Superior temporal gyrus (tissue), 1 donor: ENCODE results near the gene NFAT5.
"Not testable (repeated sequence)": the region's sequence is repeated elsewhere in the genome, so short reads cannot be mapped to it uniquely, and the experiment has no call there.

Experiments used
- DNase-seq: peaks from one replicate; pipeline ENCODE4 v3.0.0-alpha.2; 2016; ENCODE audit errors: extremely low spot score

NFAT5 gene

DNA sequence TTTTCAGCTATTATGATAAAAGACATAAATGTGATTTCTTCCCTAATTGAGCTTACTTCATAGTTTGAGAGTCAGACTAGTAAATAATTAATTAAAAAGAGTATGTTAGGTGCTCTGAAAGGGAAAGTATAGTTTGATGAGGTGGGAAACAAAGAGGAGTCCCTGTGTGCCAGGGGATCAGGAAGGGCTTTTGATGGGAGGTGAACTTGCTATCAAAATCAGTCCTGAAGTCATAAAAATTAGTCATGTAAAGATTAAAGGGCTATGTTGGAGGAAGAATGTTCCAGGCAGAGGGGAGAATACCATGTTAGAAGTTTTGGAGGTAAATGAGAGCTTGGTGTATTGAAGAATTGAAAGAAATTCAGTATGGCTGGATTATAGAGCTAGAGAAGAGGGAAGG lies 31.0 kb downstream of the NFAT5 start:
- DNase-seq: no peak

DNA sequence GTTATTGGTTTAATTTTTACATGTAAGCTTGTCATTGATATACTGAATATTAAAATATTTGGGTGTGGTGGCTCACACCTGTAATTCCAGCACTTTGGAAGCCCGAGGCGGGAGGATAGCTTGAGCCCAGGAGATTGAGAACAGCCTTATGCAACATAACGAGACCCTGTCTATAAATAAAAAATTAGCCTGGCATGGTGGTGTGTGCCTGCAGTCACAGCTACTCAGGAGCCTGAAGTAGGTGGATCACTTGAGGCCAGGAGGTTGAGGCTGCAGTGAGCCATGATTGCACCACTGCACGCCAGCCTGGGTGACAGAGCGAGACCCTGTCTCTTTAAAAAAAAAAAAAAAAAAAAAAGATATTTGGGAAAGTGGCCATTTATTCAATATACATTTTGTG lies 32.3 kb downstream of the NFAT5 start:
- DNase-seq: no peak

DNA sequence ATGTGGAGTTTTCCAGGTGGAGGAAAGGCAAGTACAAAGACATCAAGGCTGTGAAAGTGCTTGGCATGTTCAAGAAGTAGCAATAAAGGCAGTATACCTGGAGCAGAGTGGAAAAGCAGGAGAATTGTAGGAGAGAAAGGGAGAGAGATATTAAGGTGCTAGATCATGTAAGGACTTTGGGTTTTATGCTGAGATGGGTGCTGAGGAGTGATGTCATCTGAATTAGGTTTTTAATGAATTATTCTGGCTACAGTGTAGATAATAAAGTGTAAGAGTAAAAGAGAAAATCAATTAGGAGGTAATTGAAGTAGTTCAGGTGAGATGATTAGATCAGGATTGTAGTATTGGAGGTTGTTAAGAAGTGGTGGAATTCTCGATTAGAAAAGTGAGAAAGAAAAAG lies 34.0 kb downstream of the NFAT5 start:
- no peak for DNase-seq

DNA sequence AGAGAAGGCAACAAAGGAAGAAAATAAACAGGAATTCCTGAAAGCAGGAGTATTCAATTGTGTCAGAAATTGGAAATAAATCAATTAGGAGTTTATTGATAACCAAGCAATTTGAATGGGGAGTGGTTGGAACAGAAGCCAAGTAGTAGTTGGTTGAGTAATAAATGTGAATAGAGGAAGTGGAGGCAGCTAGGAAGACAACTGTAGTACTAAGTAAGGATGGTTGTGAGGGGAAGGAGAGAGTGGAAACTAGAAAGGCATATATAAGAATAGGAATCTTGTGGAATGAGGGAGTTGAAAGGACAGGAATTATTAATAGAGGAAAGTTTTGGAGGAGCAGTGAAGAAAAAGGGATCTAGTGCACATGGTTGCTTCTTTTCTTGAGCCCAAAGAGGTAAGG lies 34.4 kb downstream of the NFAT5 start:
- no peak for DNase-seq

DNA sequence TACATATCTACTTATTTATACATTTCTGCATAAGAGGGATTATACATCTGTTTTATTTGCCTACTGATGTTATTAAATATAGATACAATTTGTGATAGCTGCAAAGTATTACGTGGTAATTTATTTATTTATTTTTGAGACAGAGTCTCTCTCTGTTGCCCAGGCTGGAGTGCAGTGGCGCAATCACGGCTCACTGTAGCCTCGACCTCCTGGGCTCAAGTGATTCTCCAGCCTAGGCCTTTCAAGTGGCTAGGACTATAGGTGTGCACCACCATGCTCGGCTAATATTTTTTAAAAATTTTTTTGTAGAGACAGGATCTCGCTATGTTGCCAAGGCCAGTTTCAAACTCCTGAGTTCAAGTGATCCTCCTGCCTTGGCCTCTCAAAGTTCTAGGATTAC lies 35.5 kb downstream of the NFAT5 start:
- DNase-seq: no peak

DNA sequence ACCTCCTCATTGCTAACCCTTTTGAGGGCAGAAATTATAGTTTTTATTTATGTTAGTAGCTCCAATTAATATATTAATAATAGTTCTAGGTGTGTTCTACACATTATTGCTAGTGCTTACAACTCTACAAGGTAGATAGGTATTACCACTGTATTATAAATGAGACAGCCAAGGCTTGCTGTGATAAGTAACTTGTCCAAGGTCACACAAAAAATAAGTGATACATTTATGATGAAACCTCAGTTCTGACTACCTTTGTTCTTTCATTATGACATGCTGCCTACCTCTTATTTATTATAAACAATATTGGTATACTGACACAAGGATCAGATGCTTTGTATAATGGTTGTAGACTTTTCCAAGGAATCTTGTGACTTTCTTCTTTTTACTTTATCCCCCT lies 41.2 kb downstream of the NFAT5 start:
- no peak for DNase-seq

DNA sequence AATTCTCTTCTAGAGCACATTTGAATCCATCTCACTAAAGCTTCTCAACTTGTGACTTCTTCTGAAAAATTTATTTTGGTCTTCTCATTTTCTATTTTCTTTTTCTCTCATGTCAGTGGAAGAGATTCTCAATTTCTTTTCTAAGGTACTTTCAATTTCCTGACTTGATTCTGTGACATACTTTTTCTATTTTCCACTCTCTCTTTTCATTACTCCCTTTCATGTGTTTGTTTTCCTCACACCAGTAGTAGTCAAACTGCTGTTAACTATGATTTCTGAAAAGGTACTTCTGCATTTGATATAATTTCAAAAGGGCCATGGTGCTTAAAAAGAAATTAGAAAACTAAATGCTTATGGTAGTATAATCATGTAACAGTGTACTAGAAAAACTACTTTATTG lies 41.9 kb downstream of the NFAT5 start:
- no peak for DNase-seq

DNA sequence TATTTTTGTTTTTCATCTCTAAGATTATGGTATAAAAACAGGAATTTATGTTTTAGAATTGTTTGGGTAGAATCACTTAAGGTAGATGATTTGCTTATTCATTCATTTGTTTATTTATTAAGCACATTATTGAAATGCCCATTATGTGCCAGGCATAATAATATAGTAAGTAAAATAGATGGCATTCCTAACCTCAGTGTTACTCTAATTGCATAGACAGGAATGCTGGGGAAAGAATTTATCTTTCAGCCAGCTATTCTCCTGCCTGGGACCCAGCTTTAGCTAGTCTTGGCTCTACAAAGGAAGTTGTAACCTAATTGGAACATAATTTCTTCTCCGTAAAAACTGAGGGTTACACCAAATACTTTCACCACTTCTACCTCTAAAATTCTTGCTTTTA lies 44.6 kb downstream of the NFAT5 start:
- no peak for DNase-seq

DNA sequence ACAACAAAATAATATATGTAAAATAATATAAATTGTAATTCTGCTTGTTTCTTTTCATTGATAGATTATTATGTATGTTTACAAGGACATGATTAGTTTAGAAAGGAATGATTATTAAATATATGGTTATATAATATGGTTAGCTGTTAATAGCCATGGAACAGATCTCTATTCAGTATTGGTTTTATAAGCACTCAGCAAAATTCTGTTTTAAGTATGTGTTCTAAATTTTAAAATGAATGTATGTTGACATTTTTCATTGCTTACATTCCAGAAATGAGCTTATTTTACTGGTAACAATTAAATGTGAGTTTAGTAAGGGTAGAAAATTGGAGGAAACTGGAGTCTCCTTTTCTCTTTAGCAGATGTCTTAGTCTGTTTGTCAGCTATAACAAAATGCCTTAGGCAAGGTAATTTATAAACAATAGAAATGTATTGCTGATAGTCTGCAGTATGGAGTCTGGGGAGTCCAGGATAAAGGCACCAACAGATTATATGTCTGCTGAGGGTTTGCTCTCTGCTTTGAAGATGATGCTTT lies 45.4 kb downstream of the NFAT5 start:
- DNase-seq: no peak

DNA sequence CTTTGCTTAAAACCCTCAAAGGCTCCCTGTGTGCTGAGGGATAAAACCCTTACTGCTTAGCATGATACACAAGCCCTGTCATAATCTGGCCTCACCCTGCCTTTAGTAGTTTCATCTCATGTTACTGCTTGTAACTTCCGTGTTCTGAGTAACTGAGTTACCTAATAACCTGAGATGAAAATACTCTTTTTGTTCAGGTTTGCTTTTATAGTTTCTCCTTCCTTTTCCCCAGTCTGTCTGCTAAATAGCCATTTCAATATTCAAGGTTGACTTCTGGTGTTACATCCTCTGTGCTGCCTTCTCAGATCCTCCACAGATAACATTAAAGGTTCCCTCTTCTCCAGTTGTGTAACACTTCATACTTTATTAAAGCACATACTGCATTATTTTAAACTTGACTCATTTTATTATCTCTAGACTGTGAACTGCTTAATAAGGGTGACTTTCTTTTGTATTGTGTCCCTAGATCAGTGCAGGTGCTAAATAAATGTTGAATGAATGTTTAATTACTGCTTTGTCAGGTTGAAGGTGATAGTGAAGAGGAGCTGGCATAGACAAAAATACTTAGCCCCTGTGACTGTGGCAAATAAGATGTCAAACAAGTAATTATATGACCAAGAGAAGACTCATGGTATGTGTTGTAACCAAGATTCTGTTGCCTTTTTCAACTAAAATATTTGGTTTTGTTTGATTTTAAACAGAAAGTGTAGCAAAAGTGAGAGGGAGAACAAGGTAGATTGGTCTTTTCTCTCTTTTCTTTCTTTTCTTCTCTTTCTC lies 47.8 kb downstream of the NFAT5 start:
- DNase-seq: no peak

DNA sequence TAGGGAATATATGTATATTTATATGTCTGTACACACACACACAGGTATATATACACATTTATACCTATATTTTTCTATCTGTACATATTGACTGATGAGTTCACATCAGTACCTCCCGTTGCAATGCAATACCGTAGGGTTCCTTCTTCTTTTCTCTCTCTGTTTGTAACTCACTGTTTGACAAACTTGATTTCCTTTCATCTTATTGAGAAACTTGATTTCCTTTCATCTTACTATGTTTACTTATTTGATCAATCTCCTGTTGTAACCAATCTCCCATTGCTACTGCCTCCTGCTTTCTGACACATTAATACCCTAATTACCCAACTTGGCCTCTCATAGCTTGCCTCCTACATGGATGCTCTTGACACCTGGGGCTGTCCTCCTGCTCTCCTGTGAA lies 49.8 kb downstream of the NFAT5 start:
- DNase-seq: no peak

DNA sequence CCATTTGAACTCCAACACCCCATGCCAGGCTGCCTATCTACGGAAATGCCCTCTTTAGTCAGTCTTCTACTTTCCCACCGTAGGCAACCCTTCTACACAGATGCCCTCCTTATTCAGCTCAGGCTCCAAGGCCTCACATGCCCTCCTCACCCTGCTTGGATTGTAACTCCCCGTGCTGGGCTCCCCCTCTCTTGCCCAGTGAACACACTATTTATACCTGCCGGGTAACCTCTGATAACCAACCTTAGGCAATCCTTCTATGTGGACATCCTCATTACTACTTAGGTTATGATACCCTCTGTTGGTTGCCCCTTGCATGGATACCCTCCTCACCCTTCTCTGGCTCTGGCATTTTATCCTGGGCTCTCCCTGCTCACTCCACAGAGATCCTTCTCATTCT lies 50.3 kb downstream of the NFAT5 start:
- no peak for DNase-seq

DNA sequence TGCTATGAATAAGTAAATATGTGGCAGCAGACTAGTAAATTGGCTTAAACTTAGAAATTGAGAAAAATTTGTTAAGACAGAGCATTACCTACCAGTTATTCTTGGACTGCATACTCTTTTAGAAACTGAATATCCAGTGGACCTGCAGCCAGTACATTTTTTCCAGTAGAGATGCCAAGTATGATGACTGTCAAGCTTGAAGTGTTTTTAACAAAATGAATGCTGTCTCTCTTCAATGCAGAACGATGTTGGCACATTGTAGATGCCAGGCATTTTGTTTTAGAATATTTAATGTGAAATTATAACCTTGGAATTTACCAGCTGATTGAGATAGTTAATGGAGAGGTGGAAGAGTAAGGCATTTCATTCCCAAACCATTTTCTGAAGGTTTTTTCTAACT lies 52.5 kb downstream of the NFAT5 start:
- DNase-seq: no peak

DNA sequence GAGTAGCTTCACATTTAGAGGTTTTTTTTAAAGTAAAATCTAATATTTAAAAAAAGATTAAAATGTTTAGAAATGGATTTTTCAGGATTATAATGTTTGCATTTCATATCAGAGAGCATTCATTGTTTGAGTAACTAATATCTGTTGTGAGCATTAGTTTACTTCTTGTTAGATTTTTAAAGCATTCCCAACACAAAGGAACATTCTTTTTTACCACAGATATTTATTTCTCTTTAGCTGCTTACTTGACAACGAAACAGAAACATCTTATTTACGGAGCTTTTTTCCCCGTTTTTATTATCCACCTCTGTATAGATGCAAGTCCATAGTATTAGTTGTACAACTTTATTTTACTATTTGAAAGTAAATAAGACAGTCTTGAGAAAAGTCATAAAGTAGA lies 53.0 kb downstream of the NFAT5 start:
- DNase-seq: no peak

DNA sequence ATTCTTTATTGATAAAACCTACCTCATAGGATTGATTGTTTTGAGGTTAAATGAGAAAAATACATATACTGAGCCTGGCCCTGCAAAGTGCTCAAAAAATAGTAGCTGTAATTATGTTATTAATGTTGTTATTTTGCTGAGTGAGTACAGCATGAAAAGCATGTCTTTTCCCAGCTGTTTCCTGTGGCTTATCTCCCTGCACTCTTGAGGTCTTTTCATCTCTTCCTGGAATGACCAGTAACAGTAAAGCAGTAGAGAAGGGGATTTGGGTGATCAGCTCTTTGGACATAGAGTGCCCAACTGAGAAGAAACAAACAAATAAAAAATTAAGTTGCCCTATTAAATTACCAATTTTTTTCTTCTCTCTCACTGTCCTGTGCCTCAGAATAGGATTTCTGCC lies 53.7 kb downstream of the NFAT5 start:
- DNase-seq: no peak

DNA sequence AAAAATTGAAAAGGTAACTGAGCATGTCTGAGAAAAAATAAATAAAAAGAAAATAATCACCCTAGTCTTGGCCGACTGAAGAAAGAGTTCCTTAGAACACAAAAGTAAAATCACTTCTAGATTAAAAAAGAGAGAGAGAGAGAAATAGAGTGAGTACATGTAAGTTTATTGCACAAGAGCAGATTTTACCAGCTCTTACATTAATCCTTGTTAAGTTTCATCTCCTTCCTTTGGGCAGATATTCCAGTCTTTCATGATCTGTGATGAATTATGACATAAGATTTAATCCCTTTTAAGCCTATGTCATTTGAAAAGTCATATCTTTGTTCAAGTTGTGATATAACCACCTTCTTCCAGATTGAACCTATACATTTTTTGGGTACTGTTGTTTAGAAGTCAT lies 54.8 kb downstream of the NFAT5 start:
- DNase-seq: no peak

DNA sequence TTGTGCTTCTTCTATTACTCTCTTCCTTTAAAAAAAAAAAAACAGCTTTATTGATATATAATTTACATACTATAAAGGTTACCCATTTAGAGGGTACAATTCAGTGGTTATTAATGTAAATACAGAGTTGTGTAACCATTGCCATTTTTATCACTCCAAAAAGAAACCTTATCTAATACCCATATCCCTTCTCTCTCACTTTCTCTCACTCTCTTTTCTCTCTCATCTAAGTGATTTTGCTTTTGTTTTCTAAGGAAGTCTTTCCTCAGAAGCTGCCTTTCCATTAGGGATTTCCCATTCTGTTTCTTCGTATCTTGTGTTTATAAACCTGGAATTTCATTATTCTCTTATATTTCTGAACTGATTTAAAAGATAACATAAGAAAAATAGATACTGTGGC lies 55.5 kb downstream of the NFAT5 start:
- DNase-seq: no peak

DNA sequence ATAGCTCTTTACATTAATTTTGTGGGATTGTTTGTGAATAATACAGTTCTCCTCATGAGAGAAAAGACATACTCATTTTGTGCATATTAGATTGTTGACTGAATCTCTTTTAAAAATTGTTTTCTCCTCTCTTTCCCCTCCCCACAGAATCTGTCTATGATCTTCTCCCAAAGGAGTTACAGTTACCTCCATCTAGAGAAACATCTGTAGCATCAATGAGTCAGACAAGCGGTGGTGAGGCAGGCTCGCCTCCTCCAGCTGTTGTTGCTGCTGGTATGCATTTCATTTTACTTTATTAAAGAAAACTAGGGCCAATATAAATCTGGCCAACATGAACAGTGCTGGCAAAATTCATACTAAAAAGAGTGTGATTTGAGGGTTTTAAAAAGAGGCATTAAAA lies 60.5 kb downstream of the NFAT5 start:
- DNase-seq: no peak

DNA sequence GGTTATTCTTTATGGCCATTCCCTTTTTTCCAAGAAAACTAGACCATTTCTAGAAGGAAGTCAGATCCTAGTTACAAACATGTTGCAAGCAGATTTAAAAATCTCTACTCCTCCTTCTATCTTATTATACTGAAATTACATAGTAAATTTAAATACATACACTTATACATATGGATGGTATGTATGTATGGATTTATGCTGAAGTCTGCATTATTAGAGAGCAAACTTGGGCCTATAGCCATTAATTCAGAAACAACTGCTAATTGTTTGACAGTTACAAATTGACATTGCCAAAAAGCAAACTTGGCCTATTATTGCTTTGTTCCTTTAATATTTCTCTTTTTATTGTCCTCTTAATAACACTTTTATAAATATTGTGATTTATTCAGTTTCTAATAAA lies 67.1 kb downstream of the NFAT5 start:
- no peak for DNase-seq

DNA sequence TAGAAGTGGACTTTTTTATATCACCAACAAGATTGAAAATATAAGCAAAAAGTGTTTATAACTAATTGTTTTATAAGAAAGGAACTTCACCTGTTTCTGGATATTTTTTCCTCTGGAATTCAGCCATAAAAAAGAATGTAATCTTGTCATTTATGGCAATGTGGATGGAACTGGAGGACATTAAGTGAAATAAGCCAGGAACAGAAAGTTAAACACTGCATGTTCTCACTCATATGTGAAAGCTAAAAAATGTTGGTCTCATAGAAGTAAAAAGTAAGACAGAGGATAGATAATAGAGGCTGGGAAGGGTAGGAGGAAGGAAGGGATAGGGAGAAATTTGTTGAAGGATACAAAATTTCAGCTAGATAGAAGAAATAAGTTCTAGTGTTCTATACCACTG lies 67.6 kb downstream of the NFAT5 start:
- no peak for DNase-seq

DNA sequence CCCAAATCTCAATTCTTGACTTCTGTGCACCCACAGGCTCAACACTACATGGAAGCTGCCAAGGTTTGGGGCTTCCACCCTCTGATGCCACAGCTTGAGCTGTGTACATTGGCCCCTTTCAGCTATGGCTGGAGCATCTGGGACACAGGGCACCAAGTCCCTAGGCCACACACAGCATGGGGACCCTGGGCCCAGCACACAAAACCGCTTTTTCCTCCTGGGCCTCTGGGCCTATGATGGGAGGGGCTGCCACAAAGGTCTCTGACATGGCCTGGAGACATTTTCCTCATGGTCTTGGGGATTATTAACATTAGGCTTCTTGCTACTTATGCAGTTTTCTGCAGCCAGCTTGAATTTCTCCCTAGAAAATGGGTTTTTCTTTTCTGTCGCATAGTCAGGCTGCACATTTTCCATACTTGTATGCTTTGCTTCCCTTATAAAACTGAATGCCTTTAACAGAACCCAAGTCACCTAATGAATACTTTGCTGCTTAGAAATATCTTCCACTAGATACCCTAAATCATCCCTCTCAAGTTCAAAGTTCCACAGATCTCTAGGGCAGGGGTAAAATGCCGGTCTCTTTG lies 70.9 kb downstream of the NFAT5 start:
- DNase-seq: not testable (repeated sequence)

DNA sequence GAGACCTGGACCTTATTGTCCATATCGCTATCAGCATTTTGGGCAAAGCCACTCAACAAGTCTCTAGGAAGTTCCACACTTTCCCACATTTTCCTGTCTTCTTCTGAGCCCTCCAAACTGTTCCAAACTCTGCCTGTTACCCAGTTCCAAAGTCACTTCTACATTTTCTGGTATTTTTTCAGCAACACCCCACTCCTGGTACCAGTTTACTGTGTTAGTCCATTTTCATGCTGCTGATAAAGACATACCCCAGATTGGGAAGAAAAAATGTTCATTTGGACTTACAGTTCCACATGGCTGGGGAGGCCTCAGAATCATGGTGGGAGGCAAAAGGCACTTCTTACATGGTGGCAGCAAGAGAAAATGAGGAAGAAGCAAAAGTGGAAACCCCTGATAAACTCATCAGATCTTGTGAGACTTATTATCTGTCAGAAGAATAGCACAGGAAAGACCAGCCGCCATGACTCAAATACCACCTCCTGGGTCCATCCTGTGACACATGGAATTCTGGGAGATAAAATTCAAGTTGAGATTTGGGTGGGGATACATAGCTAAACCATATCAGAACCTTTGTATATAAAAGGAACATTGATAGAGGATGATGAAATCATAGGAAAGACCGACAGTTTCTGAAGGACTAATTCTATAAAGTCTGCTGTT lies 71.6 kb downstream of the NFAT5 start:
- DNase-seq: not testable (repeated sequence)

DNA sequence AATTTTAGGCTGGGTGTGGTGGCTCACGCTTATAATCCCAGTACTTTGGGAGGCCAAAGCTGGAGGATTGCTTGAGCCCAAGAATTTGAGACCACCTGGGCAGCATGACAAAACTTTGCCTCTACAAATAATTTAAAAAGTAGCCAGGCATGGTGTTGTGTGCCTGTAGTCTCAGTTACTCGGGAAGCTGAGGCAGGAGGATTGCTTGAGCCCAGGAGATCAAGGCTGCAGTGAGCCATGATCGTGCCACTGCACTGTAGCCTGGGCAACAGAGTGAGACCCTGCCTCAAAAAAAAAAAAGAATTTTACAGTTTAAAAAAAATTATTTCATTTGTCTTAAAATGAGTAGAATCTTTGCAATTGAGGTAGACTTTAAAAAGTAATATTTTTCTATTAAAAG lies 78.2 kb downstream of the NFAT5 start:
- DNase-seq: not testable (repeated sequence)
